NCI-H1417 (cell line): ENCODE data around the gene SH3PXD2B.
A peak's percentile ranks its signal among the peaks of the same experiment; 100 is the strongest.

ENCODE experiments used
- DNase-seq, 3 experiments: peaks; one replicate each; lab custom pipeline; 2025; lab: John Stamatoyannopoulos, UW

SH3PXD2B gene

GRCh38 chr5:172436879-172437369 lies 17.4 kb downstream of the SH3PXD2B start:
- DNase-seq, result no peak

- no peak for DNase-seq
Observed at GRCh38 chr5:172436078-172436878, 18.0 kb downstream of the SH3PXD2B start.

- DNase-seq, result no peak
Observed at GRCh38 chr5:172435362-172436077, 18.8 kb downstream of the SH3PXD2B start.

GRCh38 chr5:172434251-172434650 lies 20.1 kb downstream of the SH3PXD2B start:
- DNase-seq, result no peak

- DNase-seq, result no peak
Observed at GRCh38 chr5:172433513-172433912, 20.8 kb downstream of the SH3PXD2B start.

GRCh38 chr5:172433071-172433470 lies 21.3 kb downstream of the SH3PXD2B start:
- DNase-seq, result no peak

GRCh38 chr5:172430354-172430753 lies 24.0 kb downstream of the SH3PXD2B start:
- DNase-seq, result no peak

GRCh38 chr5:172429201-172429940 lies 25.0 kb downstream of the SH3PXD2B start:
- no peak for DNase-seq

- DNase-seq, result no peak
Observed at GRCh38 chr5:172428224-172429166, 25.8 kb downstream of the SH3PXD2B start.

- DNase-seq, result no peak
Observed at GRCh38 chr5:172427202-172427601, 27.1 kb downstream of the SH3PXD2B start.

- DNase-seq, result no peak
Observed at GRCh38 chr5:172426086-172426485, 28.2 kb downstream of the SH3PXD2B start.

- no peak for DNase-seq
Observed at GRCh38 chr5:172425402-172425801, 28.9 kb downstream of the SH3PXD2B start.

GRCh38 chr5:172424808-172425207 lies 29.5 kb downstream of the SH3PXD2B start:
- no peak for DNase-seq

GRCh38 chr5:172424111-172424490 lies 30.2 kb downstream of the SH3PXD2B start:
- DNase-seq, result no peak

- DNase-seq, result no peak
Observed at GRCh38 chr5:172423379-172424110, 30.8 kb downstream of the SH3PXD2B start.

- no peak for DNase-seq
Observed at GRCh38 chr5:172422255-172422654, 32.1 kb downstream of the SH3PXD2B start.

GRCh38 chr5:172421020-172421419 lies 33.3 kb downstream of the SH3PXD2B start:
- DNase-seq, result no peak

- no peak for DNase-seq
Observed at GRCh38 chr5:172420235-172420939, 33.9 kb downstream of the SH3PXD2B start.

- DNase-seq, result peak in 1 of 3 experiments; percentile 1
Observed at GRCh38 chr5:172418862-172419814, 35.2 kb downstream of the SH3PXD2B start.
